ENCODE data around the gene UMPS. TPM values are rescaled to one million over a fixed set of nuclear protein-coding genes. Genes with fewer than 3 reads are reported as not detected.
A peak's percentile ranks its signal among the peaks of the same experiment; 100 is the strongest.

Gene UMPS
- total RNA-seq, 4 donors from 2014 or later: 18.5 to 37.4 (median 25.5) TPM

DNA sequence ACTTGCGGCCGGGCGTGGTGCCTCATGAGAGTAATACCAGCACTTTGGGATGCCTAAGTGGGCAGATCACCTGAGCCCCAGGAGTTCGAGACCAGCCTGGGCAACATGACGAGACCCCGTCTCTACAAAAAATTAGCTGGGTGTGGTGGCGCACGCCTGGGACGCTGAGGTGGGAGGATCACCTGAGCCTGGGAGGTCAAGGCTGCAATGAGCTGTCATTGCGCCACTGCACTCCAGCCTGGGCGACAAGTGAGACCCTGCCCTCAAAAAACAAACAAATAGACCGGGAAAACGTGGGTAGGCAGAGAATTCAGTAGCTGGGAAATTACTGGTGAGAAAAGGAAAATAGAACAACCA is 667 bp downstream of the UMPS start:
- Histone ChIP-seq H3K36me3 (peaks cover 0 to 6% of the 10 kb centered on the region in 2 donors), H3K4me1 (peaks cover 14 to 20% of the 10 kb centered on the region in 2 donors), H3K4me3 (replicated peaks in 1 of 3) (peak overlapping the region; percentile 27 to 89 (median 72)), H3K27me3 (no peaks in the 10 kb centered on the region), H3K27ac (peak overlapping the region in 1 of 3 donors; percentile 59), H3K9me3 (no peaks in the 10 kb centered on the region)
- no peak for DNase-seq
- intact Hi-C loops (cut with DNase I): no loop called here
- 10 to 15% methylated on average over 13 of the region's 13 CpGs for WGBS, 2 donors
- TF ChIP-seq, protein P1, sequence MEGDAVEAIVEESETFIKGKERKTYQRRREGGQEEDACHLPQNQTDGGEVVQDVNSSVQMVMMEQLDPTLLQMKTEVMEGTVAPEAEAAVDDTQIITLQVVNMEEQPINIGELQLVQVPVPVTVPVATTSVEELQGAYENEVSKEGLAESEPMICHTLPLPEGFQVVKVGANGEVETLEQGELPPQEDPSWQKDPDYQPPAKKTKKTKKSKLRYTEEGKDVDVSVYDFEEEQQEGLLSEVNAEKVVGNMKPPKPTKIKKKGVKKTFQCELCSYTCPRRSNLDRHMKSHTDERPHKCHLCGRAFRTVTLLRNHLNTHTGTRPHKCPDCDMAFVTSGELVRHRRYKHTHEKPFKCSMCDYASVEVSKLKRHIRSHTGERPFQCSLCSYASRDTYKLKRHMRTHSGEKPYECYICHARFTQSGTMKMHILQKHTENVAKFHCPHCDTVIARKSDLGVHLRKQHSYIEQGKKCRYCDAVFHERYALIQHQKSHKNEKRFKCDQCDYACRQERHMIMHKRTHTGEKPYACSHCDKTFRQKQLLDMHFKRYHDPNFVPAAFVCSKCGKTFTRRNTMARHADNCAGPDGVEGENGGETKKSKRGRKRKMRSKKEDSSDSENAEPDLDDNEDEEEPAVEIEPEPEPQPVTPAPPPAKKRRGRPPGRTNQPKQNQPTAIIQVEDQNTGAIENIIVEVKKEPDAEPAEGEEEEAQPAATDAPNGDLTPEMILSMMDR (IDR thresholded peaks at IDR 0.05): no peak
- TF ChIP-seq POLR2A (IDR thresholded peaks at IDR 0.05): no peak

DNA sequence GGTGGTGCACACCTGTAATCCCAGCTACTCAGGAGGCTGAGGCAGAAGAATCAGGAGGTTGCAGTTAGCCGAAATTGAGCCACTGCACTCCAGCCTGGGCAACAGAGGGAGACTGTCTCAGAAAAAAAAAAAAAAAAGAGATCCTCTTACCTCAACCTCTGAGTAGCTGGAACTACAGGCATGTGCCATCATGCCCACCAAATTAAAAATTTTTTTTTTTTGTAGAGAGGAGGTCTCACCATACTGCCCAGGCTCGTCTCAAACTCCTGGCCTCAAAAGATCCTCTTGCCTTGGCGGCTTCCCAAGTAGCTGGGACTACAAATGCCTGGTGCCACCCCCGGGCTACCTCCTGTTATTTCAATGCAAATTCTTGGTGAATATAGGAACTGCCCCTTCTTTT is 1.5 kb downstream of the UMPS start:
- Histone ChIP-seq H3K9me3 (no peaks in the 10 kb centered on the region), H3K36me3 (peaks cover 0 to 8% of the 10 kb centered on the region in 2 donors), H3K27ac (no peak overlapping the region), H3K27me3 (no peaks in the 10 kb centered on the region), H3K4me1 (peaks cover 14 to 20% of the 10 kb centered on the region in 2 donors), H3K4me3 (replicated peaks in 1 of 3) (no peak overlapping the region)
- 79 to 84% methylated on average over 4 of the region's 4 CpGs for WGBS, 2 donors
- intact Hi-C loops (cut with DNase I): no loop called here
- DNase-seq: no peak
- no peak for TF ChIP-seq POLR2A (IDR thresholded peaks at IDR 0.05)
- TF ChIP-seq, protein P1 (IDR thresholded peaks at IDR 0.05): no peak

DNA sequence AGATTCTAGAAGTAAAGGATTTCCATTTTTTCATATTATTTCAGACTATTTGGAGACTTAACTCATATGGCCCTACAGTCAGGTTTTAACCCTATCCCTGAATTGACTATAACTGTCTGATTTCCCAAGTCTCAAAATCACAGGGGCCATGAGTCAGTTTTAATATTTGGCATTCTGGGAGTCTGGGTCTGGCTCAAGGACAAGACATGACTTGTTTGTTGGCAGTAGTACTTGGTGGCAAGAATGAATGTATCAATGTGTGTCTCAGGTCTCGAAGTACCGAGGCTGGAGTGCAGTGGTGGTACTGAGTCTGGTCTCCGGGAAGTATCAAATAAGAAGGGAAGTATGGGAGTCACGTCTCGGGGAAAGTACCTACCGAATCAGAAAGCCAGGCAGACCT is 10.8 kb downstream of the UMPS start:
- intact Hi-C loops (cut with DNase I): no loop called here

DNA sequence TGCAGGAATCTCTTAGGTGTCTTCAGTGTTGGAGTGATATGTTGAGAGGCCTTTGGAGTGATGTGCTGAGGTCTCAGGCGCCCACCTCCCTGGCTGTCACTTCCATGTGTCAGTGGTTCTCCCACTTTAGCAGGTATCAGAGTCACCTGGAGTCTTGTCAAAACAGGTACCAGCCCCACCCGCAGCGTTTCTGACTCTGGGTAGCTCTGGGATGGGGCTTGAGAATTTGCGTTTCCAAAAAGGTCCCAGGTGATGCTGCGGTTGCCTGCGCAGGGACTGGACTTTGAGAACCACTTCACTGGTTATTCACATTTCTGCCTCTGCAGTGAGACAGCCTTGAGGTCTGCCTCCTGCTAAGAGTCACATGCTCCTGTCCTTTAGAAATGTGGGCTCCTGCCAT is 15.5 kb downstream of the UMPS start:
- Histone ChIP-seq H3K27me3 (no peaks in the 10 kb centered on the region), H3K27ac (no peak overlapping the region), H3K4me3 (replicated peaks in 1 of 3) (no peak overlapping the region), H3K4me1 (peaks cover 4 to 5% of the 10 kb centered on the region in 2 donors), H3K9me3 (no peaks in the 10 kb centered on the region), H3K36me3 (peaks cover 20 to 26% of the 10 kb centered on the region in 2 donors)
- TF ChIP-seq, protein P1 (IDR thresholded peaks at IDR 0.05): peak in 1 of 6 experiments; percentile 22
- no peak for TF ChIP-seq POLR2A (IDR thresholded peaks at IDR 0.05)
- DNase-seq: peak; percentile 31 to 37
- 82 to 90% methylated on average over 6 of the region's 6 CpGs for WGBS, 2 donors
- intact Hi-C loops (cut with DNase I): no loop called here

More for the DNA sequence above, 10.8 kb downstream of the UMPS start:
- WGBS, 2 donors: 94 to 97% methylated on average over 6 of the region's 6 CpGs
- no peak for DNase-seq
- Histone ChIP-seq H3K4me3 (replicated peaks in 1 of 3) (no peak overlapping the region), H3K27ac (no peak overlapping the region), H3K27me3 (no peaks in the 10 kb centered on the region), H3K4me1 (no peaks in the 10 kb centered on the region), H3K9me3 (no peaks in the 10 kb centered on the region), H3K36me3 (peaks cover 44 to 59% of the 10 kb centered on the region in 2 donors)
- TF ChIP-seq, protein P1 (IDR thresholded peaks at IDR 0.05): no peak
- no peak for TF ChIP-seq POLR2A (IDR thresholded peaks at IDR 0.05)

DNA sequence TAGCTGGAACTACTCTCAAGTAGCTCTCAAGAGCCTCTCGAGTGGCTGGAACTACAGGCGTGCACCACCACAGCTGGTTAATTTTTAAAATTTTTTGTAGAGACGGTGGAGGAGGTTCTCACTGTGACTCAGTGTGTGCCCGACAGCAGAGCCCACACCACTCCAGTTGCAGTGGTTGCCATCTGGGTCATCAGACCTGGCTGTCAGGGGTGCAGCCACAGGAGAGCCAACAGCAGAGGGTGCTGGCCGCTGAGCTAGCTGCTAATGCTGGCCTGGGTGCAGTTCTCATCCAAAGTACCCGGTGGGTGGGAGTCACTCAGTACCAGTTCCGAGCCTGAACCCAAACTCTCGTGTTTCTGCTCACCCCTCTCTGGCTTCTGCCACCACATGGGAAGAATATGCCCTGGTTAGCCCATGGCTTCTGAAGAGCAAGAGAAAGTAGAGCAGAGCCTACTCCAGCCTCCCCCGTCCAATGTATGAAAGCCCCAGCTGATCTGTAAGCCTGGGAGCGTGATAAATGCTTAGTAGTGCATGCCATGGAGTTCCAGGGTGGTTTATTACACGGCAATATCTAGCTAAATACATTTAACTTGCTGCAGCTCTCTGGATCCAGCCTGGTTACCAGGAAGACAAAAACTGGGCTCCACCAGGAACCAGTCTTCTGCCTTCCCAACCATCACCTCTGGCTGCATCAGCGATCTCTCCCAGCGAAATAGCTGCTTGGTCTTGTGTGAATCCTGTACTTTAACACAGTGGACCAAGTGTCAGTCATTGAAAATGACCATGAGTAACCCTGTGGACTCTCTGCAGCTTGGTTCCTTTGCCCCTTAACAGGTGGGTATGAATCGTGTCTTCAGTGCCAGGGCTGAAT is 17.1 kb downstream of the UMPS start:
- intact Hi-C loops (cut with DNase I): no loop called here
- no peaks in the 10 kb centered on the region for H3K27me3 ChIP-seq
- H3K27ac ChIP-seq: no peak overlapping the region
- H3K4me3 ChIP-seq (replicated peaks in 1 of 3): no peak overlapping the region
- no peak for TF ChIP-seq POLR2A (IDR thresholded peaks at IDR 0.05)
- TF ChIP-seq, protein P1 (IDR thresholded peaks at IDR 0.05): no peak
- H3K36me3 ChIP-seq: peaks cover 12 to 20% of the 10 kb centered on the region in 2 donors
- 80 to 87% methylated on average over 13 of the region's 14 CpGs for WGBS, 2 donors
- H3K9me3 ChIP-seq: no peaks in the 10 kb centered on the region
- H3K4me1 ChIP-seq: peaks cover 4 to 5% of the 10 kb centered on the region in 2 donors
- peak; percentile 34 to 49 for DNase-seq
